Erythroblast (primary cell): ENCODE data around the gene LRP1B.

Source experiments
- GATA1 ChIP-seq: IDR thresholded peaks from 2 replicates; pipeline ENCODE4 v1.6.1; 2011; ENCODE audit warnings: low read depth, mild to moderate bottlenecking, control low read depth, low read length, moderate library complexity
- POLR2A ChIP-seq: IDR thresholded peaks from 2 replicates; pipeline ENCODE4 v1.6.1; 2011; ENCODE audit warnings: mild to moderate bottlenecking, low read length

- no peak for TF ChIP-seq GATA1
- no peak for TF ChIP-seq POLR2A
Measured at GRCh38 chr2:140417504-140417903, 1713.3 kb downstream of the LRP1B start.
